ENCODE results near the gene ANKEF1. TPM values are rescaled to one million over a fixed set of nuclear protein-coding genes. Genes with fewer than 3 reads are reported as not detected.

Gene ANKEF1
- total RNA-seq, 4 donors from 2014 or later, result 0.26 to 5.1 (median 1.3) TPM

DNA sequence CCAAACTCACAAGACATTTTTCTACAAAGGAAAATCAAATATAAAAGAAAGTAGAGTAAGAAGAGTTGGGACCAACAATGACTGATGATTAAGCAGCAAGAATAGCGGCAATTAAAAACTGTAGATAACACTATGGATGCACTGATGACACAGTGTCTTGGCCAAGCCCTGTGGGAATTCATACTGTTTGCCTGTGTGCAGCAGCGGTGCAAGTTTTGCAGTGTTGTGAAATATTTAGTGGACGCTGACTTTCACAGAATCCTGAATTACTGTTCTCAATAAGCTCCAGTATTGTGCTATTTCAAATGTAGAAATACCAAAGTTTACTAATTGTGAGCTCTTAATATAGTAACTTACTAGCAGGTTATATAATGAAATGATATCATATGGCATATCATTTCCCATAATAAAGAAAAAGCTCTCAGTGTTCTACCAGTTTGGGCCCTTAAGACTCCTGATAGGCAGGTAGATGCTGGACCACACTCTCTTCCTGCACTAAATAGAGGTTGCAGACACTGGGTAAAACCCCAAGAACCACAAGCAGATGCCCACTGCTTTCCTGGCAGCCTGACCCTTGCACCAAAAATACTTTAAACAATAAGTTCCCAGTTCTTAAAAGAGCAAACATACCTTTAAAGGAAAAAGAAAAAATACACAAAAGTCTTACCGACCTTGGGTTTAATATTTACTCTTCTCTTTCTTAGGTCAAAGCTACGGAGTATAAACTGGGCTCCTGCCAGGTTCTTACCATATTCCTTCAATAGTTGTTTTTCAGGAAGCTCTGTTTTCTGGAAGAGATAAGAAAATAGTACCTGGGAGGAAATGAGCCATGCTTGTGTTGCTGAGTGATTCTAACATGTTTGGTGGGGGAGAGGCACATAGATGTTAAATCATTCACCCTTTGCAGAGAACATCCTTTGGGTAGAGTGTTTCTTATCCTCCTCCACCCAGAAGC, 41.6 kb downstream of the ANKEF1 start:
- Histone ChIP-seq H3K9me3 (no peaks in the 10 kb centered on the region), H3K36me3 (no peaks in the 10 kb centered on the region), H3K4me1 (no peaks in the 10 kb centered on the region), H3K27ac (peak overlapping the region in 1 of 2 donors; percentile 8), H3K27me3 (no peaks in the 10 kb centered on the region), H3K4me3 (no peak overlapping the region)
- intact Hi-C loops (cut with DNase I; ENCODE audit: low total_unique reads), result no loop called here
- DNase-seq, result peak in 1 of 2 donors; percentile 18
- TF ChIP-seq POLR2A (IDR thresholded peaks at IDR 0.05), result no peak
- TF ChIP-seq, protein P1, sequence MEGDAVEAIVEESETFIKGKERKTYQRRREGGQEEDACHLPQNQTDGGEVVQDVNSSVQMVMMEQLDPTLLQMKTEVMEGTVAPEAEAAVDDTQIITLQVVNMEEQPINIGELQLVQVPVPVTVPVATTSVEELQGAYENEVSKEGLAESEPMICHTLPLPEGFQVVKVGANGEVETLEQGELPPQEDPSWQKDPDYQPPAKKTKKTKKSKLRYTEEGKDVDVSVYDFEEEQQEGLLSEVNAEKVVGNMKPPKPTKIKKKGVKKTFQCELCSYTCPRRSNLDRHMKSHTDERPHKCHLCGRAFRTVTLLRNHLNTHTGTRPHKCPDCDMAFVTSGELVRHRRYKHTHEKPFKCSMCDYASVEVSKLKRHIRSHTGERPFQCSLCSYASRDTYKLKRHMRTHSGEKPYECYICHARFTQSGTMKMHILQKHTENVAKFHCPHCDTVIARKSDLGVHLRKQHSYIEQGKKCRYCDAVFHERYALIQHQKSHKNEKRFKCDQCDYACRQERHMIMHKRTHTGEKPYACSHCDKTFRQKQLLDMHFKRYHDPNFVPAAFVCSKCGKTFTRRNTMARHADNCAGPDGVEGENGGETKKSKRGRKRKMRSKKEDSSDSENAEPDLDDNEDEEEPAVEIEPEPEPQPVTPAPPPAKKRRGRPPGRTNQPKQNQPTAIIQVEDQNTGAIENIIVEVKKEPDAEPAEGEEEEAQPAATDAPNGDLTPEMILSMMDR (IDR thresholded peaks at IDR 0.05), result no peak

- H3K27me3 ChIP-seq, result no peaks in the 10 kb centered on the region
- H3K9me3 ChIP-seq, result no peaks in the 10 kb centered on the region
- TF ChIP-seq, protein P1 (IDR thresholded peaks at IDR 0.05), result no peak
- TF ChIP-seq POLR2A (IDR thresholded peaks at IDR 0.05), result no peak
- intact Hi-C loops (cut with DNase I; ENCODE audit: low total_unique reads), result no loop called here
- H3K36me3 ChIP-seq, result no peaks in the 10 kb centered on the region
- DNase-seq, result no peak
- H3K27ac ChIP-seq, result no peak overlapping the region
- H3K4me1 ChIP-seq, result no peaks in the 10 kb centered on the region
- H3K4me3 ChIP-seq, result no peak overlapping the region
Observed at GRCh38 chr20:10077081-10077471, 42.3 kb downstream of the ANKEF1 start.

DNA sequence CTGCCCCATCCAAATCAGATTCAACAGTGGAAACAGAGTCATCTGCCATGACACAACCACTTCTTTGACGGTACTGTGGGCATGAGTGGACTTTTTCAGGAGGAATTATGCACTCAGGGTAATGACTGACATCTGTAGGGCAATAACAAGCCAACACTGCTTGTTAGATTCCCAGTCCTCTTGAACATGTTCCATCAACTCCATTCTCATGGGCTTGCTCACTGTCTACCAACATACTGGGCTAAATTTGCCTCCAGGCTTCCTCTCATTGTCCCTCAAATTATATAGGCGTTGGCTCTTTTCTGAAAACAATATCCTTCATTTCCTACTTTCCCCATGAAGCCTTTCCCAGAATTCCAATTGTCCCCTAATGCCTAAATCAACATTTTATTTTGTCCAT, 43.1 kb downstream of the ANKEF1 start:
- TF ChIP-seq, protein P1 (IDR thresholded peaks at IDR 0.05), result no peak
- no peak for DNase-seq
- Histone ChIP-seq H3K9me3 (no peaks in the 10 kb centered on the region), H3K27ac (peak overlapping the region in 1 of 2 donors; percentile 8), H3K4me1 (no peaks in the 10 kb centered on the region), H3K36me3 (no peaks in the 10 kb centered on the region), H3K27me3 (no peaks in the 10 kb centered on the region), H3K4me3 (no peak overlapping the region)
- intact Hi-C loops (cut with DNase I; ENCODE audit: low total_unique reads), result no loop called here

GRCh38 chr20:10078403-10078802, 43.6 kb downstream of the ANKEF1 start:
- TF ChIP-seq POLR2A (IDR thresholded peaks at IDR 0.05), result no peak
- TF ChIP-seq, protein P1 (IDR thresholded peaks at IDR 0.05), result no peak
- no peak overlapping the region for H3K4me3 ChIP-seq
- H3K27me3 ChIP-seq, result no peaks in the 10 kb centered on the region
- no peaks in the 10 kb centered on the region for H3K4me1 ChIP-seq
- intact Hi-C loops (cut with DNase I; ENCODE audit: low total_unique reads), result no loop called here
- no peaks in the 10 kb centered on the region for H3K9me3 ChIP-seq
- H3K36me3 ChIP-seq, result no peaks in the 10 kb centered on the region
- DNase-seq, result no peak
- peak overlapping the region in 1 of 2 donors; percentile 8 for H3K27ac ChIP-seq

DNA sequence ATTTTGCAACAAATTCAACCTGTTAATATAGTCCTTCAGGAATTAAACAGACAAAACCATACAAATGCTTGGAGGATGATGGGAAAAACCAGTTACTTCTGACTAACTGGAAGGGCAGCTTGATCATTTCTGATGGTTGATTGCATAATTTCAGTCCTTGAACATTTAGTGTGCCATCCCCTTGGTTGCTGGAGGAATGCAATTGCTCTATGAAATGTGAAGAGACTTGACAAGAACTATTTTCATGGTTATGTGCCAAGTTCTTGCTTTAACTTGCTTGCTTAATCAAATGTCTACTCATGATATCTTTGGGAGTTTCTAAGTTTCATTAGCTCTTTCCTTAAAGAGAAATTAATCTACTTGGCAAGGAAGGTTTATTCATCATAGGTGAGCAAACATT, 45.2 kb downstream of the ANKEF1 start:
- no peaks in the 10 kb centered on the region for H3K9me3 ChIP-seq
- no peaks in the 10 kb centered on the region for H3K4me1 ChIP-seq
- H3K36me3 ChIP-seq, result no peaks in the 10 kb centered on the region
- no peak for DNase-seq
- TF ChIP-seq POLR2A (IDR thresholded peaks at IDR 0.05), result no peak
- TF ChIP-seq, protein P1 (IDR thresholded peaks at IDR 0.05), result no peak
- no peaks in the 10 kb centered on the region for H3K27me3 ChIP-seq
- intact Hi-C loops (cut with DNase I; ENCODE audit: low total_unique reads), result no loop called here
- H3K27ac ChIP-seq, result no peak overlapping the region
- H3K4me3 ChIP-seq, result no peak overlapping the region
